ENCODE results near the gene HEXIM1. TPM values are rescaled to one million over a fixed set of nuclear protein-coding genes. Genes with fewer than 3 reads are reported as not detected.
A peak's percentile ranks its signal among the peaks of the same experiment; 100 is the strongest.
"Not testable (repeated sequence)": the region's sequence is repeated elsewhere in the genome, so short reads cannot be mapped to it uniquely, and the experiment has no call there.

HEXIM1 gene
- total RNA-seq, 4 donors from 2014 or later: 26.3 to 79.6 (median 36.9) TPM

DNA sequence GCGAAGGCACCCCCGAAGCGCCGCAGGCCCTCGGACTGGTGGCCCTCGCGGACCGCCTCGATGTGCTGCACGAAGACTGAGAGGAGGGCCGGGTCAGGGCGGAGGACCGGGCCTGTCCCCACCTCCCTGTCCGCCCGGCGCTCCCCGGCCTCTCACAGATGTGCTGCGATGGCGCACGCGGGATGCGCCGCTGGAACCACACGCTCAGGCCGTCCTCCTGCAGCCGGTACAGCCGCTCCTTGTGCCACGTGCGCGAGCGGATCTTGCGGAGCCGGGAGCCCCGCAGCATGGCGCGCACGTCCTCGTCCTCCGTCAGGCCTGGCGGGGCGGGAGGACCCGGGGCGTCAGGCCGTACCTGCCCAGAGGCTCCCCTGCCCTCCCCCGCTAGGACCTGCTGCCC, 27.2 kb upstream of the HEXIM1 start:
- ATAC-seq (no peak), DNase-seq (no peak)
- in situ Hi-C loops (cut with MboI; ENCODE audit: low sequenced_read_pairs in 4 of 4): loop anchor here in 1 of 4 donors (25.0 kb wide), 1 partner anchor 209 kb away; the partner anchor contains the start of gene GFAP
- no peak overlapping the region for H3K4me3 ChIP-seq
- no peak for TF ChIP-seq POLR2A (IDR thresholded peaks at IDR 0.05)
- TF ChIP-seq, protein P1, sequence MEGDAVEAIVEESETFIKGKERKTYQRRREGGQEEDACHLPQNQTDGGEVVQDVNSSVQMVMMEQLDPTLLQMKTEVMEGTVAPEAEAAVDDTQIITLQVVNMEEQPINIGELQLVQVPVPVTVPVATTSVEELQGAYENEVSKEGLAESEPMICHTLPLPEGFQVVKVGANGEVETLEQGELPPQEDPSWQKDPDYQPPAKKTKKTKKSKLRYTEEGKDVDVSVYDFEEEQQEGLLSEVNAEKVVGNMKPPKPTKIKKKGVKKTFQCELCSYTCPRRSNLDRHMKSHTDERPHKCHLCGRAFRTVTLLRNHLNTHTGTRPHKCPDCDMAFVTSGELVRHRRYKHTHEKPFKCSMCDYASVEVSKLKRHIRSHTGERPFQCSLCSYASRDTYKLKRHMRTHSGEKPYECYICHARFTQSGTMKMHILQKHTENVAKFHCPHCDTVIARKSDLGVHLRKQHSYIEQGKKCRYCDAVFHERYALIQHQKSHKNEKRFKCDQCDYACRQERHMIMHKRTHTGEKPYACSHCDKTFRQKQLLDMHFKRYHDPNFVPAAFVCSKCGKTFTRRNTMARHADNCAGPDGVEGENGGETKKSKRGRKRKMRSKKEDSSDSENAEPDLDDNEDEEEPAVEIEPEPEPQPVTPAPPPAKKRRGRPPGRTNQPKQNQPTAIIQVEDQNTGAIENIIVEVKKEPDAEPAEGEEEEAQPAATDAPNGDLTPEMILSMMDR (IDR thresholded peaks at IDR 0.05 in 4 of 5, conservative IDR thresholded peaks at IDR 0.05 in 1 of 5): no peak
- intact Hi-C loops (cut with DNase I; ENCODE audit: low total_unique reads): no loop called here
- no peak overlapping the region for H3K27ac ChIP-seq
- no peaks in the 10 kb centered on the region for H3K27me3 ChIP-seq
- H3K36me3 ChIP-seq: peaks cover 0 to 15% of the 10 kb centered on the region in 2 donors
- no peaks in the 10 kb centered on the region for H3K9me3 ChIP-seq
- peaks cover 26% of the 10 kb centered on the region in 2 donors for H3K4me1 ChIP-seq

DNA sequence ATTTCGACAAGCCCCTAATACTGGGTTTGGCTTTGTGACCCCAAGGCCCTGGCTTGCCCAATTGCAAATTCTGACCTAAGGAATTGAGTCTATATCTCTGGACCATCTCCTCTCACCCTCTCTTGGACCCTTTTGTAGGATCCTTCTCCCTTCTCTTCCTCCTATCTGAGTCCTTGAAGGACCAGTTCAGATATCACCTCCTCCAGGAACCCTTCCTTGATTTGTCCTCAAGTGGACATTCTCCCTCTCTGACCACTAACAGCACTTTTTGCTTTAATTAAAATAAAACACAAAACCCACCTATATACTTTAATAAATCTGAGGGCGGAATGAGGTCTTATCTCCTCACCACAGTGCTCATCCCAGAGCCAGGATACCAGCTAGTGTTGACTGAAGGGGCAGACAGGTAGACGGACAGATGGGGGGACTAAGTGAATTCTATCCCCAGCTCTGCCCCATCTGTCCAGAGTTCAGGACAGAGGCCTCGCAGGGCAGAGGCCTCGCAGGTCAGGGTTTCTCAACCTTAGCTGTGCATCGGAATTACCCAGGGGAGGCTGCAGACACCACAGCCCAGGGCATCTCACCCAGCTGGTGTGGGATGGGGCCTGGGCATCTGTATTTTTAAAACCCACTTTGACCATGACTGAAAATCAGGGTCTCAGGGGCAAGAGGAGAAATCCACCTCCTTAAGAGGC, 25.1 kb upstream of the HEXIM1 start:
- Histone ChIP-seq H3K27me3 (no peaks in the 10 kb centered on the region), H3K9me3 (no peaks in the 10 kb centered on the region), H3K4me1 (peaks cover 44% of the 10 kb centered on the region in 2 donors), H3K36me3 (peaks cover 0 to 7% of the 10 kb centered on the region in 2 donors), H3K27ac (peak overlapping the region in 3 of 4 donors; percentile 36 to 69 (median 53)), H3K4me3 (no peak overlapping the region)
- in situ Hi-C loops (cut with MboI; ENCODE audit: low sequenced_read_pairs in 4 of 4): loop anchor here in 1 of 4 donors (25.0 kb wide), 1 partner anchor 211 kb away; the partner anchor contains the start of gene GFAP
- DNase-seq (no peak), ATAC-seq (no peak)
- intact Hi-C loops (cut with DNase I; ENCODE audit: low total_unique reads): no loop called here
- TF ChIP-seq, protein P1 (IDR thresholded peaks at IDR 0.05 in 4 of 5, conservative IDR thresholded peaks at IDR 0.05 in 1 of 5): no peak
- no peak for TF ChIP-seq POLR2A (IDR thresholded peaks at IDR 0.05)

DNA sequence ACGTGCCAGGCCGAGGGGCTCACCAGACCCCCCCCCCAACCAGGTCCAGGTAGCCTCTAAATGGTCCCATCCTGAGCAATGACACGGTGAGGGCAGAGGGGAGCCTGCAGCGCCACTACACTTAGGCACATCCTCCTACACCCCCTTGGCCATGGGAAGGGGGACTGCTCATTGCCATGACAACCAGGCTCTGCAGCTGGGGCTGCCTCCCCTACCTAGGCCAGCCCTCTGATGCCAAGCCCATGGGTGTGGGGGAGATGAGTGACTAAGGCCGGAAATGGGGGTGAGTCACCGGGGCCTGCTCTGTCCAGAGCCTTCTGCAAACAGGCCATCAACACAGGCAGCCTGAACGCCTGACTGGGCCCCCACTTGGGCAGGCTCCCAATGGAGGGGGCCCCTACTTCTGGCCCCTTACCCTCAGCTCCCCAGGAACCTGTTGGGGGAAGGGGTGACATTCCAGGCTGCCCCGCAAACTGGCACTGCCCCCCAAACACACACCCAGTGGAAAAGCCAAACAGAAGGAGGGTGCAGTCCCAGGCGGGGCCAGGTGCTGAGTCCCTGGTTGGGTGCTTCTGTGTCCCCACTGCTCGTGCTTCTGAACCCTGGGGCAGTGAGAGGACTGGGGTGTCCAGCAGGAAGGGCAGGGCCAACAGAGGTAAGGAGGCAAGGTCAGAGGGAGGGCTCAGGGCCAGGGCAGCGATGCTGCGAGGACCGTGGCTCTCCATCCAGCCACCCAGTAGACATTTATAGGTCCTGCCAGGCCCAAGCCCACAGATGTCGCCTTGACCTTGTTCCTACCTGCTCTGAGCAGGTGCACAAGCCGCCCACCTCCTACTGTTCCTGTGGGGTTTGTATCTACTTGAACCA, 24.1 kb upstream of the HEXIM1 start:
- Histone ChIP-seq H3K36me3 (no peaks in the 10 kb centered on the region), H3K4me3 (no peak overlapping the region), H3K27me3 (no peaks in the 10 kb centered on the region), H3K4me1 (peaks cover 53 to 54% of the 10 kb centered on the region in 2 donors), H3K9me3 (no peaks in the 10 kb centered on the region), H3K27ac (peak overlapping the region; percentile 46 to 69 (median 56))
- peak in 1 of 2 donors; percentile 41 for ATAC-seq
- intact Hi-C loops (cut with DNase I; ENCODE audit: low total_unique reads): no loop called here
- in situ Hi-C loops (cut with MboI; ENCODE audit: low sequenced_read_pairs in 4 of 4): loop anchor here in 1 of 4 donors (25.0 kb wide), 1 partner anchor 212 kb away; the partner anchor contains the start of gene GFAP
- peak in 1 of 2 donors; percentile 56 for DNase-seq
- no peak for TF ChIP-seq POLR2A (IDR thresholded peaks at IDR 0.05)
- TF ChIP-seq, protein P1 (IDR thresholded peaks at IDR 0.05 in 4 of 5, conservative IDR thresholded peaks at IDR 0.05 in 1 of 5): no peak

DNA sequence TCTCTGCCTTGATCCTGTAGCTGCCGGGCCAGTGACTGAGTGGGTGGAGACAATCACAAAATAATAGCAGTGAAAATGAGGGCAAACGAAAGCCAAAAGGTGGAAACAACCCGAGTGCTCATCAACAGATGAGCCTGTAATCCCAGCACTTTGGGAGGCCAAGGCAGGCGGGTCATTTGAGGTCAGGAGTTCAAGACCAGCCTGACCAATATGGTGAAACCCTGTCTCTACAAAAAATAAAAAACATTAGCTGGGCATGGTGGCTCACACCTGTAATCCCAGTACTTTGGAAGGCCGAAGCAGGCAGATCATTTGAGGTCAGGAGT, 23.5 kb upstream of the HEXIM1 start:
- Histone ChIP-seq H3K27ac (peak overlapping the region; percentile 46 to 69 (median 56)), H3K4me1 (peaks cover 59 to 60% of the 10 kb centered on the region in 2 donors)
- H3K9me3 ChIP-seq; ATAC-seq; H3K4me3 ChIP-seq; DNase-seq; intact Hi-C loops (cut with DNase I; ENCODE audit: low total_unique reads); H3K27me3 ChIP-seq; H3K36me3 ChIP-seq: not testable (repeated sequence)
- in situ Hi-C loops (cut with MboI; ENCODE audit: low sequenced_read_pairs in 4 of 4): loop anchor here in 2 of 4 donors (25.0 kb wide), 1 partner anchor 212 kb away; the partner anchor contains the start of gene GFAP (in 2 of the 2)

- intact Hi-C loops (cut with DNase I; ENCODE audit: low total_unique reads): no loop called here
- no peak for TF ChIP-seq POLR2A (IDR thresholded peaks at IDR 0.05)
- TF ChIP-seq, protein P1 (IDR thresholded peaks at IDR 0.05 in 4 of 5, conservative IDR thresholded peaks at IDR 0.05 in 1 of 5): no peak
- no peaks in the 10 kb centered on the region for H3K27me3 ChIP-seq
- H3K4me3 ChIP-seq: no peak overlapping the region
- no peaks in the 10 kb centered on the region for H3K36me3 ChIP-seq
- peaks cover 67% of the 10 kb centered on the region in 2 donors for H3K4me1 ChIP-seq
- in situ Hi-C loops (cut with MboI; ENCODE audit: low sequenced_read_pairs in 4 of 4): loop anchor here in 1 of 4 donors (25.0 kb wide), 1 partner anchor 213 kb away; the partner anchor contains the start of gene GFAP
- no peaks in the 10 kb centered on the region for H3K9me3 ChIP-seq
- no peak for DNase-seq
- H3K27ac ChIP-seq: peak overlapping the region in 1 of 4 donors; percentile 69
- no peak for ATAC-seq
Observed at GRCh38 chr17:45125509-45125908, 22.8 kb upstream of the HEXIM1 start.

All from gastrocnemius medialis (tissue), 4 donors.